ENCODE results near the gene GLI1.

DNA sequence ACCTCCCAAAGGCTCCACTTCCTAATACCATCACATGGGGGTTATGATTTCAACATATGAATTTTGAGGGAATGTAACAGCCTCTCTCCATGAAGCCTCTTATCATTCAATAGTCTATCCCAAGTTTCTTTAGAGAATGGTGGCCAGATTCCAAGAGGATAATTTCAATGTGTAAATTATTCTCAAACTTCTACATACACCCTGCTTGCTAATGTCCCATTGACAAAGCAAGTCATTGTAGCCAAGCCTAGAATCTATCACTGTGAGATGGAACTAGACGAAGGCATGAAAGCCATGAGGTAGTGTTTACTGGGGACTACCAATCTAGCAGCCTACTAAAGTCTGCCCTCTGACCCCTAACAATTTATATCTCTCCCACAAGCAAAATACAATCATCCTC lies 21.2 kb upstream of the GLI1 start:
- TF ChIP-seq POLR2AphosphoS5 (IDR thresholded peaks at IDR 0.05) = no peak
- TF ChIP-seq, protein P1, sequence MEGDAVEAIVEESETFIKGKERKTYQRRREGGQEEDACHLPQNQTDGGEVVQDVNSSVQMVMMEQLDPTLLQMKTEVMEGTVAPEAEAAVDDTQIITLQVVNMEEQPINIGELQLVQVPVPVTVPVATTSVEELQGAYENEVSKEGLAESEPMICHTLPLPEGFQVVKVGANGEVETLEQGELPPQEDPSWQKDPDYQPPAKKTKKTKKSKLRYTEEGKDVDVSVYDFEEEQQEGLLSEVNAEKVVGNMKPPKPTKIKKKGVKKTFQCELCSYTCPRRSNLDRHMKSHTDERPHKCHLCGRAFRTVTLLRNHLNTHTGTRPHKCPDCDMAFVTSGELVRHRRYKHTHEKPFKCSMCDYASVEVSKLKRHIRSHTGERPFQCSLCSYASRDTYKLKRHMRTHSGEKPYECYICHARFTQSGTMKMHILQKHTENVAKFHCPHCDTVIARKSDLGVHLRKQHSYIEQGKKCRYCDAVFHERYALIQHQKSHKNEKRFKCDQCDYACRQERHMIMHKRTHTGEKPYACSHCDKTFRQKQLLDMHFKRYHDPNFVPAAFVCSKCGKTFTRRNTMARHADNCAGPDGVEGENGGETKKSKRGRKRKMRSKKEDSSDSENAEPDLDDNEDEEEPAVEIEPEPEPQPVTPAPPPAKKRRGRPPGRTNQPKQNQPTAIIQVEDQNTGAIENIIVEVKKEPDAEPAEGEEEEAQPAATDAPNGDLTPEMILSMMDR (IDR thresholded peaks at IDR 0.05) = no peak
